Activated CD4-positive, alpha-beta T cell treated with anti-CD3 and anti-CD28 coated beads, Interleukin-2, amount 10 ng/mL, durations not matched to agents 24 days and 14 days (primary cell): ENCODE measurements around the gene SHC2. TPM values are rescaled to one million over a fixed set of nuclear protein-coding genes. Genes with fewer than 3 reads are reported as not detected.
"Not testable (repeated sequence)": the region's sequence is repeated elsewhere in the genome, so short reads cannot be mapped to it uniquely, and the experiment has no call there.

Experiments
- DNase-seq: peaks from one replicate; pipeline ENCODE4 v3.0.0; 2022
- H3K27ac Mint-ChIP-seq: one replicate; pipeline ENCODE4 v1.8.0; 2022; ENCODE audit warnings: mild to moderate bottlenecking, mixed read lengths
- H3K27me3 Mint-ChIP-seq: one replicate; pipeline ENCODE4 v1.8.0; 2022; ENCODE audit warnings: mixed read lengths
- H3K36me3 Mint-ChIP-seq: one replicate; pipeline ENCODE4 v1.8.0; 2022; ENCODE audit warnings: low read depth, mild to moderate bottlenecking, mixed read lengths
- H3K4me1 Mint-ChIP-seq: one replicate; pipeline ENCODE4 v1.8.0; 2021; ENCODE audit warnings: mixed read lengths
- H3K4me3 Mint-ChIP-seq: one replicate; pipeline ENCODE4 v1.8.0; 2022; ENCODE audit warnings: mild to moderate bottlenecking, moderate library complexity, mixed read lengths
- H3K9me3 Mint-ChIP-seq: one replicate; pipeline ENCODE4 v1.8.0; 2021; ENCODE audit warnings: mixed read lengths
- intact Hi-C: fragments of 100-400 bp; cut with micrococcal nuclease; formaldehyde crosslinking; loops from one replicate; pipeline ENCODE4 v1.15.1; 2023
- total RNA-seq: library from RNA; stranded (reverse); gene quantifications from 2 replicates; pipeline ENCODE4 v1.2.3, GENCODE V29; 2022

Gene SHC2
- total RNA-seq, 1 donor from 2014 or later, result not detected

GRCh38 chr19:422917-423226, 38.0 kb downstream of the SHC2 start:
- H3K27ac Mint-ChIP-seq, H3K27me3 Mint-ChIP-seq, H3K36me3 Mint-ChIP-seq, DNase-seq, H3K4me1 Mint-ChIP-seq, H3K9me3 Mint-ChIP-seq, intact Hi-C loops, H3K4me3 Mint-ChIP-seq: not testable (repeated sequence)

DNA sequence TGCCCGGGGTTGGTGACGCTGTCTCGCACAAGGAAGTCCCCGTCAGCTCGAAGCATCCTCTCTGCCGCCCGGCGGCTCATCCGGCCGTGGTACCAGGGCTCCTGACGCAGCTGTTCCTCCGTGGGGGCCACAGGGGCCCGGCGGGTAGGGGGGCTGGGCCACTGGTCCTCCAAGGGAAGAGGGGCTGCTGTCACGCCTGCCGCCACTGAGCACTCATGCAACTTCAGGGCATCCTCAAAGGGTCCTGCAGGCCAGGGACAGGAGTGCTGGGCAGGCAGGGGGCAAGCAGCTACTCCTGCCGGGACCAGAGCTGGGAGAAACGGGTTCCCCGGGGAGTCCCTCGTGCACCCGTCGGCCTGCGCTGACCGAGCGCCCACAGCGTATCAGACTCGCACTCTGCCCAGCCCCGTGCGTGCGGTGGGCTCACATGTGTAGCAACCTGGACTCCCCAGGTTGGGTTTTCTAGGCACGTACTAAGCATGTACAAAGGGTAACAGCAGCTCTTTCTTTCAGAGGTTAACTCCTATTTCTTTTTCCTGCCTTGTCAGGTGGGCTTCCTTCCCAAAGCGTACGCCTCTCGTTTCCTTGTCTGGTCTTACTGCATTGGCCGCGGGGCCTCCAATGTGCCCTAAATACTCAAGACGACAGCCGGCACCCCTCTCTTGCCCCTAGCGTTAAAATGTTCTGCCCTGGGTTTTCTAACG, 38.5 kb downstream of the SHC2 start:
- no peaks in the 10 kb centered on the region for H3K36me3 Mint-ChIP-seq
- no peaks in the 10 kb centered on the region for H3K4me1 Mint-ChIP-seq
- no peaks in the 10 kb centered on the region for H3K27me3 Mint-ChIP-seq
- DNase-seq, result no peak
- no peak overlapping the region for H3K4me3 Mint-ChIP-seq
- H3K9me3 Mint-ChIP-seq, result no peaks in the 10 kb centered on the region
- intact Hi-C loops, result no loop called here
- H3K27ac Mint-ChIP-seq, result no peak overlapping the region

- Mint-ChIP-seq H3K4me1 (no peaks in the 10 kb centered on the region), H3K4me3 (no peak overlapping the region), H3K9me3 (no peaks in the 10 kb centered on the region), H3K27me3 (no peaks in the 10 kb centered on the region), H3K36me3 (no peaks in the 10 kb centered on the region), H3K27ac (no peak overlapping the region)
- no peak for DNase-seq
- intact Hi-C loops, result no loop called here
These were observed 40.9 kb downstream of the SHC2 start for GRCh38 chr19:419721-420515.

GRCh38 chr19:418761-419671, 41.8 kb downstream of the SHC2 start:
- Mint-ChIP-seq H3K4me3 (no peak overlapping the region), H3K36me3 (no peaks in the 10 kb centered on the region), H3K4me1 (no peaks in the 10 kb centered on the region), H3K27ac (no peak overlapping the region), H3K9me3 (no peaks in the 10 kb centered on the region), H3K27me3 (no peaks in the 10 kb centered on the region)
- intact Hi-C loops, result no loop called here
- DNase-seq, result no peak

- intact Hi-C loops, result no loop called here
- no peak for DNase-seq
- H3K27ac Mint-ChIP-seq, result no peak overlapping the region
- H3K27me3 Mint-ChIP-seq, result no peaks in the 10 kb centered on the region
- H3K36me3 Mint-ChIP-seq, result no peaks in the 10 kb centered on the region
- no peak overlapping the region for H3K4me3 Mint-ChIP-seq
- H3K4me1 Mint-ChIP-seq, result no peaks in the 10 kb centered on the region
- H3K9me3 Mint-ChIP-seq, result no peaks in the 10 kb centered on the region
These were observed 44.4 kb downstream of the SHC2 start for GRCh38 chr19:416416-416815.

GRCh38 chr19:415292-415691, 45.5 kb downstream of the SHC2 start:
- Mint-ChIP-seq H3K4me3 (no peak overlapping the region), H3K4me1 (no peaks in the 10 kb centered on the region), H3K27ac (no peak overlapping the region), H3K9me3 (no peaks in the 10 kb centered on the region), H3K36me3 (no peaks in the 10 kb centered on the region), H3K27me3 (peaks cover 2% of the 10 kb centered on the region)
- DNase-seq, result no peak
- intact Hi-C loops, result no loop called here

GRCh38 chr19:413756-414420, 46.9 kb downstream of the SHC2 start:
- DNase-seq, result no peak
- no peaks in the 10 kb centered on the region for H3K36me3 Mint-ChIP-seq
- no peaks in the 10 kb centered on the region for H3K9me3 Mint-ChIP-seq
- intact Hi-C loops, result no loop called here
- no peak overlapping the region for H3K4me3 Mint-ChIP-seq
- peaks cover 5% of the 10 kb centered on the region for H3K4me1 Mint-ChIP-seq
- H3K27ac Mint-ChIP-seq, result no peak overlapping the region
- peaks cover 11% of the 10 kb centered on the region for H3K27me3 Mint-ChIP-seq

- Mint-ChIP-seq H3K4me1 (peaks cover 5% of the 10 kb centered on the region), H3K27me3 (peaks cover 11% of the 10 kb centered on the region), H3K9me3 (no peaks in the 10 kb centered on the region), H3K27ac (no peak overlapping the region), H3K36me3 (no peaks in the 10 kb centered on the region), H3K4me3 (no peak overlapping the region)
- no peak for DNase-seq
- intact Hi-C loops, result no loop called here
These were observed 48.2 kb downstream of the SHC2 start for GRCh38 chr19:412356-413355.

DNA sequence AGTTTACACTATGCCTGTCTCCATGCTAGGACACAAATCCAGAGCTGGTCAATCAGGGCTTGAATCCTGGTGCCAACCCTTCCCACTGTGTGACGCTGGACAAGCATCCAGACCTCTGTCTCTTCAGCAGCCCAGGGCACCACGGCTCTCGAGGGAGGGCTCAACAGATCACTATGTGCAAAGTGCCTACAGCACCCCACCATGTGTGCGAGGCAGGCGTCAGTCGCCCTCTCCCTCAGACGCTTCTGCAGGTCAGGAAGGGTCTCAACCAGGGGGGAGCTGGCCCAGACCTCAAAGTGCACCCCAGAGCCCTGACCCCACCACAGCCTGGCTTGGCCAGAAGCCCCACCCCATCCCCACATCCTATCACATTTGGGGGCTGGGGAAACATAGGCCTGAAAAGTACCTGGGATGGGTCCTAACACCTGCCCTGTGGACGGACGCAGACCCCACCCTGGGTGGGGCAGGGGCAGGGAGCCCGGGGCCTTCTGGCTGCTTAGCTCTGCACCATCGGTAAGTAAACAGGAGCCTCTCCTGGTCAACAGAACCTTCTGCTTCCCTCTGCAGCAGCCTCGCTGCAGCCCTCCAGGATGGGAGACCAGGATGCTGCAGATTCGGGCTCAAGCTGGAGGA, 49.0 kb downstream of the SHC2 start:
- Mint-ChIP-seq H3K36me3 (no peaks in the 10 kb centered on the region), H3K4me1 (peaks cover 5% of the 10 kb centered on the region), H3K27me3 (peaks cover 11% of the 10 kb centered on the region), H3K9me3 (no peaks in the 10 kb centered on the region), H3K4me3 (no peak overlapping the region), H3K27ac (no peak overlapping the region)
- intact Hi-C loops, result no loop called here
- no peak for DNase-seq

DNA sequence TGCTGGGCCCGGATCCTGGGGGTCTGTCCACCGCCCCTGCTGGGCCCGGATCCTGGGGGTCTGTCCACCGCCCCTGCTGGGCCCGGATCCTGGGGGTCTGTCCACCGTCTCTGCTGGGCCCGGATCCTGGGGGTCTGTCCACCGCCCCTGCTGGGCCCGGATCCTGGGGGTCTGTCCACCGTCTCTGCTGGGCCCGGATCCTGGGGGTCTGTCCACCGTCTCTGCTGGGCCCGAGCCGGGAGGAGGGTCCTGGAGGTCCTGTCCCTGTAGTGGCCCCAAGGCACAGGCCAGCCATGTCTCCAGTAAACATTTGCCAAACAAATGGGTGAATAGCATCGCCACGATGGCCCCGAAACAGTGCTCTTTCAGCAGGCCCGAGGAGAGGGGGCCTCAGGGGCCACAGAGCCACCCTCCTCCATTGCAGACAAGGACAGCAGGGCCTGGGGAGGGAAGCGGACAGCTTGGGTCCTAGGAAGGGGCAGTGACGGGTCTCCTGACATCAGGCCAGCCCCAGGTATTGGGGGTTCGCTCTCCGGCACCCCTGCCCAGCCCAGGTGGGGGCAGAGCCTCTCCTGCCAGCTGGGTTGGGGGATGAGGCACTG, 49.6 kb downstream of the SHC2 start:
- DNase-seq, H3K9me3 Mint-ChIP-seq, H3K4me3 Mint-ChIP-seq, H3K4me1 Mint-ChIP-seq, H3K36me3 Mint-ChIP-seq, H3K27ac Mint-ChIP-seq, intact Hi-C loops: not testable (repeated sequence)
- H3K27me3 Mint-ChIP-seq, result peaks cover 11% of the 10 kb centered on the region

DNA sequence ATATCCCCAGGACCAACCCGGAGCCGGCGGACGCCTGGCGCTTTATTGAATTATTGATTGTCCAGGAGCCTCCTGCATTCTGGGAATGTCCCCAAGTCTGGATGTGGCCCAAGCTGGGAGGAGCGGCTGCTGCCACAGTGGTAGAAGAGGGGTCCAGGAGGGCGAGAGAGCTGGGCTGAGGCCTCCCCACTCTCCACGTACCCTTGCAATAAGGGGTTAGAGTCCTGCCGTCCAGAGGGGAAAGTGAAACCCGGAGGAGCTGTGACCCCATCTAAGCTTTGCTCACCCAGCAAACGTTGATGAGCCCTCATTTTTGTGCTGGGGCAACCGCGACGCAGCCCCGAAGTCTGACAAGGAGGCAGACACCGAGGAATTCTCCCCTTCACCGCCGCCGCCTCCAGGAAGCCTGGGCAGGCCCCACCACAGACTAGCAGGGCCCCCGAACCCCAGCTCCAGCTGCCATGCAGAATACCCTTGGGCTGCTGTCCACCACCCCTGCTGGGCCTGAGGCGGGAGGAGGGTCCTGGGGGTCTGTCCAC, 50.5 kb downstream of the SHC2 start:
- Mint-ChIP-seq H3K27ac (no peak overlapping the region), H3K9me3 (no peaks in the 10 kb centered on the region), H3K4me1 (peaks cover 5% of the 10 kb centered on the region), H3K4me3 (no peak overlapping the region), H3K36me3 (no peaks in the 10 kb centered on the region), H3K27me3 (peaks cover 11% of the 10 kb centered on the region)
- DNase-seq, result no peak
- intact Hi-C loops, result no loop called here
